Aorta (tissue), 5 donors: Measurements from ENCODE around the gene LRRC19. TPM values are rescaled to one million over a fixed set of nuclear protein-coding genes. Genes with fewer than 3 reads are reported as not detected.

Experiments
- ATAC-seq: fragments of 200-7000 bp; cut with Tn5 transposase; one replicate; pipeline ENCODE4 v1.9.1; 2022; ENCODE audit warnings: moderate library complexity; ENCODE audit not compliant: low FRiP score
- DNase-seq, 2 donors: peaks; one replicate each; pipeline ENCODE4 v3.0.0-alpha.2; 2020
- H3K27ac ChIP-seq, 2 donors: one replicate each; pipeline ENCODE4 v1.5.1; 2013; ENCODE audit warnings: low read length in 2 of 2, mild to moderate bottlenecking in 2 of 2, moderate library complexity in 2 of 2, control low read depth in 1 of 2, inconsistent platforms in 1 of 2, low read depth in 1 of 2
- H3K27me3 ChIP-seq, 2 donors: one replicate each; pipeline ENCODE4 v1.6.1; 2013; ENCODE audit warnings: control low read depth in 1 of 2, low read length in 1 of 2, mild to moderate bottlenecking in 1 of 2, moderate library complexity in 1 of 2; ENCODE audit not compliant: insufficient read depth in 2 of 2, control insufficient read depth in 1 of 2
- H3K36me3 ChIP-seq, 2 donors: one replicate each; pipeline ENCODE4 v1.6.1; 2013; ENCODE audit warnings: control low read depth in 1 of 2, low read length in 1 of 2, mild to moderate bottlenecking in 1 of 2; ENCODE audit not compliant: insufficient read depth in 2 of 2, control insufficient read depth in 1 of 2
- H3K4me1 ChIP-seq, 2 donors: one replicate each; pipeline ENCODE4 v1.6.1; 2013; ENCODE audit warnings: low read length in 2 of 2, control low read depth in 1 of 2, mild to moderate bottlenecking in 1 of 2, moderate library complexity in 1 of 2; ENCODE audit not compliant: insufficient read depth in 2 of 2, control insufficient read depth in 1 of 2
- H3K4me3 ChIP-seq, 2 donors: one replicate each; pipeline ENCODE4 v1.5.1; 2013; ENCODE audit warnings: low read length in 2 of 2, control low read depth in 1 of 2, mild to moderate bottlenecking in 1 of 2
- H3K9me3 ChIP-seq: one replicate; pipeline ENCODE4 v1.6.1; 2013; ENCODE audit warnings: mild to moderate bottlenecking, low read length; ENCODE audit not compliant: control insufficient read depth
- WGBS, 2 donors: extraction: QIAGEN DNeasy Blood & Tissue Kit; methylation state at CpG; one replicate each; pipeline ENCODE4 v1.1.7; 2013; 5-methylcytosine and 5-hydroxymethylcytosine counted together
- intact Hi-C, 2 donors: fragments of 100-400 bp; cut with DNase I; formaldehyde crosslinking; loops; one replicate each; pipeline versions ENCODE4 v1.14.2 to v1.15.0; 2022
- polyA plus RNA-seq, 2 donors: library from polyadenylated mRNA; stranded (reverse); fragments of 200-250 nt; gene quantifications; one replicate each; pipeline ENCODE4 v1.2.3, GENCODE V29; 2013
- total RNA-seq, 2 donors: library from RNA; stranded (reverse); fragmentation: NEBNext Ultra II Directional; extraction: Animal tissue kit (Norgen Biotek cat#: 25700); gene quantifications; one replicate each; pipeline ENCODE4 v1.2.1, GENCODE V29; 2021
- donor health status: healthy with polysubstance abuse.
- donor health status: Bipolar disorder and iron deficiency.
- donor health status: DM: no; HTN: no; CAD: no.
- donor health status: DM: no; HTN: no; CAD: no.
- donor health status: DM: yes; HTN: yes; CAD: no.

LRRC19 gene
- total and polyA plus RNA-seq, 4 donors: 3.3 TPM; not detected in 3

- Histone ChIP-seq H3K4me3 (no peak overlapping the region), H3K27ac (no peak overlapping the region), H3K27me3 (peaks cover 0 to 2% of the 10 kb centered on the region in 2 donors), H3K36me3 (no peaks in the 10 kb centered on the region), H3K9me3 (no peaks in the 10 kb centered on the region), H3K4me1 (peaks cover 0 to 2% of the 10 kb centered on the region in 2 donors)
- intact Hi-C loops: loop anchor here in 1 of 2 donors (10.0 kb wide), 1 partner anchor 624 kb away; the partner anchor contains the start of gene C9orf72
- ATAC-seq: no peak
- DNase-seq: no peak
- 90 to 98% methylated on average over 1 of the region's 1 CpG for WGBS, 2 donors
These were observed 55.0 kb downstream of the LRRC19 start for GRCh38 chr9:26950521-26950920.

- H3K9me3 ChIP-seq: no peaks in the 10 kb centered on the region
- peaks cover 0 to 4% of the 10 kb centered on the region in 2 donors for H3K4me1 ChIP-seq
- WGBS, 2 donors: 80 to 83% methylated on average over 6 of the region's 6 CpGs
- no peaks in the 10 kb centered on the region for H3K36me3 ChIP-seq
- H3K27ac ChIP-seq: no peak overlapping the region
- DNase-seq (no peak), ATAC-seq (no peak)
- H3K27me3 ChIP-seq: peaks cover 0 to 2% of the 10 kb centered on the region in 2 donors
- intact Hi-C loops: loop anchor here in 1 of 2 donors (5.0 to 10.0 kb wide), 2 partner anchors 383 to 625 kb away; partner anchors contain the start of gene C9orf72
- H3K4me3 ChIP-seq: no peak overlapping the region
These were observed 55.8 kb downstream of the LRRC19 start for GRCh38 chr9:26949637-26950069.

- intact Hi-C loops: loop anchor here in 1 of 2 donors (2.0 to 5.0 kb wide), 2 partner anchors 55 to 385 kb away; partner anchors contain the start of gene CAAP1
- Histone ChIP-seq H3K9me3 (no peaks in the 10 kb centered on the region), H3K36me3 (no peaks in the 10 kb centered on the region), H3K27ac (no peak overlapping the region), H3K4me1 (peaks cover 3 to 4% of the 10 kb centered on the region in 2 donors), H3K27me3 (peaks cover 0 to 2% of the 10 kb centered on the region in 2 donors), H3K4me3 (peak overlapping the region; percentile 69 to 77)
- no peak for DNase-seq
- no peak for ATAC-seq
- WGBS, 2 donors: 0 to 1% methylated on average over 9 of the region's 9 CpGs
These were observed 57.7 kb downstream of the LRRC19 start for GRCh38 chr9:26947736-26948135.

GRCh38 chr9:26946753-26947727 is 58.4 kb downstream of the LRRC19 start, which contains the start of gene PLAA:
PLAA (minus strand) TSS chr9:26947242; CDS start chr9:26947045, 197 bp downstream.
- H3K4me1 ChIP-seq: peaks cover 3 to 4% of the 10 kb centered on the region in 2 donors
- no peaks in the 10 kb centered on the region for H3K36me3 ChIP-seq
- 0% methylated on average over 76 of the region's 76 CpGs for WGBS, 2 donors
- H3K9me3 ChIP-seq: no peaks in the 10 kb centered on the region
- ATAC-seq: peak; percentile 99
- H3K4me3 ChIP-seq: peak within 1 kb of the TSS; percentile 69 to 77
- H3K27ac ChIP-seq: peak within 1 kb of the TSS; percentile 38 to 86
- H3K27me3 ChIP-seq: peaks cover 0 to 2% of the 10 kb centered on the region in 2 donors
- peak; percentile 93 to 96 for DNase-seq
- intact Hi-C loops: loop anchor here in 1 of 2 donors (2.0 to 5.0 kb wide), 2 partner anchors 54 to 385 kb away; partner anchors contain the start of gene CAAP1

GRCh38 chr9:26945591-26945990 is 59.9 kb downstream of the LRRC19 start:
- Histone ChIP-seq H3K4me1 (peaks cover 4 to 5% of the 10 kb centered on the region in 2 donors), H3K27ac (no peak overlapping the region), H3K4me3 (peak overlapping the region in 1 of 2 donors; percentile 77), H3K27me3 (peaks cover 0 to 2% of the 10 kb centered on the region in 2 donors), H3K36me3 (no peaks in the 10 kb centered on the region), H3K9me3 (no peaks in the 10 kb centered on the region)
- no peak for ATAC-seq
- intact Hi-C loops: loop anchor here in 1 of 2 donors (5.0 kb wide), 1 partner anchor 387 kb away; no protein-coding TSS in a partner anchor
- no peak for DNase-seq
- WGBS, 2 donors: 18 to 30% methylated on average over 2 of the region's 2 CpGs

Other genes starting within 250 kb of the LRRC19 start
- gene CAAP1, start 112.9 kb downstream of the LRRC19 start, total RNA-seq: 10 to 100 TPM; 12.3 to 13.2 TPM
- gene CAAP1, start 112.9 kb downstream of the LRRC19 start, polyA plus RNA-seq: 10 to 100 TPM in 1 of 2 donors, 1 to 10 TPM in 1; 6.9 to 13.9 TPM
- 10 to 100 TPM; 23.5 to 27.2 TPM for gene PLAA, start 58.4 kb downstream of the LRRC19 start, total RNA-seq
- 10 to 100 TPM; 11.9 to 12.7 TPM for gene PLAA, start 58.4 kb downstream of the LRRC19 start, polyA plus RNA-seq
- gene IFT74, start 49.3 kb downstream of the LRRC19 start, total RNA-seq: 10 to 100 TPM in 1 of 2 donors, 1 to 10 TPM in 1; 7.5 to 13.2 TPM
- 1 to 10 TPM; 5.5 to 9.1 TPM for gene IFT74, start 49.3 kb downstream of the LRRC19 start, polyA plus RNA-seq
- gene TEK, start 103.6 kb upstream of the LRRC19 start, total RNA-seq: 10 to 100 TPM; 18.2 to 26.0 TPM
- gene TEK, start 103.6 kb upstream of the LRRC19 start, polyA plus RNA-seq: 1 to 10 TPM; 1.5 to 1.9 TPM